Measurements from ENCODE around the gene ZSWIM7.
"Not testable (repeated sequence)": the region's sequence is repeated elsewhere in the genome, so short reads cannot be mapped to it uniquely, and the experiment has no call there.

Gene ZSWIM7

GRCh38 chr17:15944759-15945526, 54.6 kb downstream of the ZSWIM7 start, which contains the start of gene ADORA2B:
ADORA2B (plus strand) TSS chr17:15945130; CDS start chr17:15945249, 119 bp downstream.
- peaks cover 9% of the 10 kb centered on the region for H3K27me3 Mint-ChIP-seq
- peaks cover 17% of the 10 kb centered on the region for H3K36me3 Mint-ChIP-seq (ENCODE audit: low read depth)
- H3K27ac Mint-ChIP-seq: peak within 1 kb of the TSS; percentile 83
- intact Hi-C loops (cut with micrococcal nuclease): loop anchor here (5.0 kb wide), 2 partner anchors 58 to 683 kb away; no protein-coding TSS in a partner anchor
- H3K9me3 Mint-ChIP-seq: peaks cover 11% of the 10 kb centered on the region
- peaks cover 62% of the 10 kb centered on the region for H3K4me1 Mint-ChIP-seq (ENCODE audit: low read depth)
- H3K4me3 Mint-ChIP-seq: peak within 1 kb of the TSS; percentile 78

GRCh38 chr17:15943971-15944758, 55.3 kb downstream of the ZSWIM7 start:
- H3K27ac Mint-ChIP-seq: peak overlapping the region; percentile 83
- peaks cover 7% of the 10 kb centered on the region for H3K27me3 Mint-ChIP-seq
- peak overlapping the region; percentile 75 for H3K4me3 Mint-ChIP-seq
- intact Hi-C loops (cut with micrococcal nuclease): loop anchor here (5.0 kb wide), 2 partner anchors 57 to 682 kb away; no protein-coding TSS in a partner anchor
- peaks cover 13% of the 10 kb centered on the region for H3K9me3 Mint-ChIP-seq
- peaks cover 13% of the 10 kb centered on the region for H3K36me3 Mint-ChIP-seq (ENCODE audit: low read depth)
- peaks cover 63% of the 10 kb centered on the region for H3K4me1 Mint-ChIP-seq (ENCODE audit: low read depth)

GRCh38 chr17:15942207-15942833, 57.2 kb downstream of the ZSWIM7 start:
- H3K9me3 Mint-ChIP-seq: peaks cover 13% of the 10 kb centered on the region
- H3K27ac Mint-ChIP-seq: peak overlapping the region; percentile 83
- intact Hi-C loops (cut with micrococcal nuclease): loop anchor here (1.0 to 5.0 kb wide), 3 partner anchors 14 to 680 kb away; no protein-coding TSS in a partner anchor
- H3K27me3 Mint-ChIP-seq: peaks cover 7% of the 10 kb centered on the region
- H3K4me1 Mint-ChIP-seq (ENCODE audit: low read depth): peaks cover 49% of the 10 kb centered on the region
- H3K4me3 Mint-ChIP-seq: no peak overlapping the region
- H3K36me3 Mint-ChIP-seq (ENCODE audit: low read depth): peaks cover 13% of the 10 kb centered on the region

GRCh38 chr17:15941781-15942180, 57.7 kb downstream of the ZSWIM7 start:
- H3K27ac Mint-ChIP-seq: peak overlapping the region; percentile 83
- peaks cover 7% of the 10 kb centered on the region for H3K27me3 Mint-ChIP-seq
- no peak overlapping the region for H3K4me3 Mint-ChIP-seq
- intact Hi-C loops (cut with micrococcal nuclease): loop anchor here (1.0 to 5.0 kb wide), 3 partner anchors 13 to 679 kb away; no protein-coding TSS in a partner anchor
- peaks cover 43% of the 10 kb centered on the region for H3K4me1 Mint-ChIP-seq (ENCODE audit: low read depth)
- peaks cover 13% of the 10 kb centered on the region for H3K36me3 Mint-ChIP-seq (ENCODE audit: low read depth)
- peaks cover 13% of the 10 kb centered on the region for H3K9me3 Mint-ChIP-seq

- intact Hi-C loops (cut with micrococcal nuclease): not testable (repeated sequence)
Measured at GRCh38 chr17:15936481-15936880, 63.0 kb downstream of the ZSWIM7 start.

GRCh38 chr17:15935891-15936290, 63.6 kb downstream of the ZSWIM7 start:
- H3K4me1 Mint-ChIP-seq (ENCODE audit: low read depth): peaks cover 11% of the 10 kb centered on the region
- intact Hi-C loops (cut with micrococcal nuclease): no loop called here
- peak overlapping the region; percentile 27 for H3K27ac Mint-ChIP-seq
- no peak overlapping the region for H3K4me3 Mint-ChIP-seq
- H3K9me3 Mint-ChIP-seq: peaks cover 12% of the 10 kb centered on the region
- H3K36me3 Mint-ChIP-seq (ENCODE audit: low read depth): no peaks in the 10 kb centered on the region
- H3K27me3 Mint-ChIP-seq: peaks cover 1% of the 10 kb centered on the region

More at GRCh38 chr17:15936481-15936880, 63.0 kb downstream of the ZSWIM7 start:
- H3K9me3 Mint-ChIP-seq: peaks cover 13% of the 10 kb centered on the region
- not testable (repeated sequence) for H3K4me3 Mint-ChIP-seq; H3K4me1 Mint-ChIP-seq (ENCODE audit: low read depth); H3K27me3 Mint-ChIP-seq; H3K27ac Mint-ChIP-seq; H3K36me3 Mint-ChIP-seq (ENCODE audit: low read depth)

- H3K36me3 Mint-ChIP-seq (ENCODE audit: low read depth): no peaks in the 10 kb centered on the region
- peaks cover 12% of the 10 kb centered on the region for H3K4me1 Mint-ChIP-seq (ENCODE audit: low read depth)
- intact Hi-C loops (cut with micrococcal nuclease): no loop called here
- peaks cover 2% of the 10 kb centered on the region for H3K9me3 Mint-ChIP-seq
- peaks cover 4% of the 10 kb centered on the region for H3K27me3 Mint-ChIP-seq
- H3K4me3 Mint-ChIP-seq: no peak overlapping the region
- H3K27ac Mint-ChIP-seq: peak overlapping the region; percentile 27
Measured at GRCh38 chr17:15934866-15935265, 64.6 kb downstream of the ZSWIM7 start.

GRCh38 chr17:15931394-15931793, 68.1 kb downstream of the ZSWIM7 start:
- Mint-ChIP-seq H3K4me3 (no peak overlapping the region), H3K27ac (peak overlapping the region; percentile 53), H3K27me3 (peaks cover 16% of the 10 kb centered on the region), H3K4me1 (ENCODE audit: low read depth) (peaks cover 39% of the 10 kb centered on the region), H3K9me3 (no peaks in the 10 kb centered on the region), H3K36me3 (ENCODE audit: low read depth) (no peaks in the 10 kb centered on the region)
- intact Hi-C loops (cut with micrococcal nuclease): no loop called here

- intact Hi-C loops (cut with micrococcal nuclease): no loop called here
- H3K4me1 Mint-ChIP-seq (ENCODE audit: low read depth): peaks cover 45% of the 10 kb centered on the region
- peaks cover 16% of the 10 kb centered on the region for H3K27me3 Mint-ChIP-seq
- peak overlapping the region; percentile 42 for H3K27ac Mint-ChIP-seq
- no peak overlapping the region for H3K4me3 Mint-ChIP-seq
- H3K9me3 Mint-ChIP-seq: no peaks in the 10 kb centered on the region
- H3K36me3 Mint-ChIP-seq (ENCODE audit: low read depth): no peaks in the 10 kb centered on the region
Measured at GRCh38 chr17:15930426-15930825, 69.1 kb downstream of the ZSWIM7 start.

GRCh38 chr17:15929941-15930340, 69.6 kb downstream of the ZSWIM7 start:
- intact Hi-C loops (cut with micrococcal nuclease): no loop called here
- no peaks in the 10 kb centered on the region for H3K9me3 Mint-ChIP-seq
- H3K4me3 Mint-ChIP-seq: no peak overlapping the region

GRCh38 chr17:15928286-15928785, 71.2 kb downstream of the ZSWIM7 start:
- Mint-ChIP-seq H3K9me3 (no peaks in the 10 kb centered on the region), H3K27ac (peak overlapping the region; percentile 78), H3K4me1 (ENCODE audit: low read depth) (peaks cover 45% of the 10 kb centered on the region), H3K36me3 (ENCODE audit: low read depth) (no peaks in the 10 kb centered on the region), H3K4me3 (peak overlapping the region; percentile 73), H3K27me3 (peaks cover 16% of the 10 kb centered on the region)
- intact Hi-C loops (cut with micrococcal nuclease): loop anchor here (1.0 kb wide), 2 partner anchors 14 to 39 kb away; no protein-coding TSS in a partner anchor

More at GRCh38 chr17:15929941-15930340, 69.6 kb downstream of the ZSWIM7 start:
- H3K4me1 Mint-ChIP-seq (ENCODE audit: low read depth): peaks cover 45% of the 10 kb centered on the region
- H3K27me3 Mint-ChIP-seq: peaks cover 16% of the 10 kb centered on the region
- no peaks in the 10 kb centered on the region for H3K36me3 Mint-ChIP-seq (ENCODE audit: low read depth)
- peak overlapping the region; percentile 78 for H3K27ac Mint-ChIP-seq
